HCT116 (cell line): ENCODE measurements around the gene SNAPC4. TPM values are rescaled to one million over a fixed set of nuclear protein-coding genes. Genes with fewer than 3 reads are reported as not detected.

Source experiments
- ATAC-seq: fragments of 200-7000 bp; cut with Tn5 transposase; 2 replicates; pipeline ENCODE4 v1.9.1; 2020; ENCODE audit warnings: mild to moderate bottlenecking, moderate library complexity
- BruUV-seq: library from RNA; stranded (reverse); fragments of 400-500 nt; replicated peaks from 2 replicates; lab custom pipeline; 2021; lab: Mats Ljungman, UMichigan
- CTCF ChIA-PET: fragments of 300-600 bp; sonication (Branson Sonifier 250); formaldehyde crosslinking; loops from one replicate; lab custom pipeline; 2021; ENCODE audit warnings: antibody characterized with exemption; lab: Charles Lee
- POLR2A ChIA-PET: fragments of 300-600, 350-600 bp; sonication (Branson Sonifier 250); formaldehyde crosslinking; loops from one replicate; lab custom pipeline; 2021; ENCODE audit warnings: antibody characterized with exemption; lab: Charles Lee
- RAD21 ChIA-PET, 2 experiments: fragments of 300-600 bp; sonication (Branson Sonifier 250); formaldehyde crosslinking; loops; one replicate each; lab custom pipeline; 2023; ENCODE audit warnings: low total read pairs in 2 of 2; ENCODE audit not compliant: uncharacterized antibody in 2 of 2, unreplicated experiment in 2 of 2, low non-redundant PET in 1 of 2; lab: Charles Lee
- DNase-seq: peaks from one replicate; pipeline ENCODE4 v3.0.0-alpha.2; 2010; ENCODE audit warnings: low read depth, low spot score
- H2AFZ ChIP-seq: fragments of 200-600 bp; shearing (Covaris generic), sonication (generic); 2 replicates; pipeline ENCODE4 v1.6.1; 2017; ENCODE audit warnings: low read depth, mixed run types, mixed read lengths, antibody characterized with exemption, low read length; ENCODE audit not compliant: poor library complexity, severe bottlenecking
- H3K27ac ChIP-seq: 2 replicates; pipeline ENCODE4 v1.5.1; 2012; ENCODE audit warnings: low read depth, low read length
- H3K27me3 ChIP-seq: fragments of 200-600 bp; sonication (generic); 2 replicates; pipeline ENCODE4 v1.6.1; 2016; ENCODE audit warnings: mixed run types, low read length, mixed read lengths; ENCODE audit not compliant: insufficient read depth
- H3K36me3 ChIP-seq, 2 experiments: fragments of 200-500 bp in 1 of 2; fragments of 200-600 bp in 1 of 2; sonication (Bioruptor generic) in 1 of 2; sonication (generic) in 1 of 2; 2 replicates each; pipeline versions ENCODE4 v1.5.1 to v1.6.1; 2014 to 2016; ENCODE audit warnings: low read length in 2 of 2, inconsistent platforms in 1 of 2, mixed read lengths in 1 of 2, mixed run types in 1 of 2; ENCODE audit not compliant: insufficient read depth in 2 of 2, control insufficient read depth in 1 of 2
- H3K4me1 ChIP-seq, 2 experiments: fragments of 200-600 bp in 1 of 2; sonication (generic) in 1 of 2; 2 replicates each; pipeline versions ENCODE4 v1.5.1 to v1.6.1; 2012 to 2017; ENCODE audit warnings: low read length in 2 of 2, inconsistent platforms in 1 of 2, mild to moderate bottlenecking in 1 of 2, mixed read lengths in 1 of 2, mixed run types in 1 of 2, moderate library complexity in 1 of 2; ENCODE audit not compliant: insufficient read depth in 2 of 2, control insufficient read depth in 1 of 2
- H3K4me2 ChIP-seq: fragments of 200-600 bp; sonication (generic); 2 replicates; pipeline ENCODE4 v1.6.1; 2017; ENCODE audit warnings: mixed run types, low read length, mixed read lengths
- H3K4me3 ChIP-seq, 2 experiments: fragments of 200-600 bp in 1 of 2; sonication (generic) in 1 of 2; replicated peaks in 1 of 2; 2 replicates each; pipeline ENCODE4 v1.5.1; 2011 to 2016; ENCODE audit warnings: low read length in 2 of 2, control low read depth in 1 of 2, low read depth in 1 of 2, mild to moderate bottlenecking in 1 of 2, mixed read lengths in 1 of 2, mixed run types in 1 of 2
- H3K79me2 ChIP-seq: fragments of 200-600 bp; sonication (generic); 2 replicates; pipeline ENCODE4 v1.6.1; 2017; ENCODE audit warnings: mild to moderate bottlenecking, mixed run types, low read length, moderate library complexity, mixed read lengths; ENCODE audit not compliant: insufficient read depth
- H3K9ac ChIP-seq: fragments of 200-600 bp; sonication (generic); 2 replicates; pipeline ENCODE4 v1.6.1; 2016; ENCODE audit warnings: low read length, mixed read lengths
- H3K9me2 ChIP-seq: fragments of 200-600 bp; sonication (generic), shearing (Covaris generic); 2 replicates; pipeline ENCODE4 v1.6.1; 2017; ENCODE audit warnings: mixed run types, mild to moderate bottlenecking, moderate library complexity; ENCODE audit not compliant: insufficient read depth
- H3K9me3 ChIP-seq, 2 experiments: fragments of 200-500 bp in 1 of 2; fragments of 200-600 bp in 1 of 2; sonication (Bioruptor generic) in 1 of 2; sonication (generic) in 1 of 2; 2 replicates each; pipeline ENCODE4 v1.6.1; 2014 to 2017; ENCODE audit warnings: low read length in 2 of 2, mixed read lengths in 2 of 2, inconsistent platforms in 1 of 2, low read depth in 1 of 2, mild to moderate bottlenecking in 1 of 2, mixed run types in 1 of 2, moderate library complexity in 1 of 2; ENCODE audit not compliant: control insufficient read depth in 1 of 2, insufficient read depth in 1 of 2
- H4K20me1 ChIP-seq: fragments of 200-600 bp; sonication (generic), shearing (Covaris generic); 2 replicates; pipeline ENCODE4 v1.6.1; 2017; ENCODE audit warnings: mixed run types, mild to moderate bottlenecking, moderate library complexity; ENCODE audit not compliant: insufficient read depth
- CTCF ChIP-seq, 3 experiments: fragments of 200-600 bp in 1 of 3; sonication (generic) in 1 of 3; IDR thresholded peaks in 2 of 3; conservative IDR thresholded peaks in 1 of 3; 2 replicates each; pipeline ENCODE4 v1.5.1; 2012 to 2017; ENCODE audit warnings: low read depth in 2 of 3, low read length in 2 of 3, antibody characterized with exemption in 1 of 3, borderline replicate concordance in 1 of 3, control low read depth in 1 of 3, mild to moderate bottlenecking in 1 of 3, mixed read lengths in 1 of 3, mixed run types in 1 of 3, moderate library complexity in 1 of 3; ENCODE audit not compliant: insufficient read depth in 1 of 3
- FOSL1 ChIP-seq: IDR thresholded peaks from 2 replicates; pipeline ENCODE4 v1.6.1; 2012; ENCODE audit warnings: low read depth
- POLR2AphosphoS5 ChIP-seq: IDR thresholded peaks from 2 replicates; pipeline ENCODE4 v1.6.1; 2011; ENCODE audit warnings: mild to moderate bottlenecking, low read depth, low read length, moderate library complexity
- RAD21 ChIP-seq: IDR thresholded peaks from 2 replicates; pipeline ENCODE4 v1.6.1; 2012; ENCODE audit warnings: low read depth, mild to moderate bottlenecking
- ZFX ChIP-seq: fragments of 450-650 bp; IDR thresholded peaks from 2 replicates; pipeline ENCODE4 v1.6.1; 2017
- intact Hi-C: fragments of 100-400 bp; cut with micrococcal nuclease; formaldehyde crosslinking; loops from 2 replicates; pipeline ENCODE4 v1.10.0; 2022
- total RNA-seq: library from RNA; stranded (reverse); gene quantifications from one replicate; pipeline ENCODE4 v1.2.1, GENCODE V29; 2021; ENCODE audit not compliant: unreplicated experiment

The SNAPC4 gene
- total RNA-seq, 1 experiment from 2014 or later: 20.4 TPM

- H3K36me3 ChIP-seq: no peaks in the 10 kb centered on the region; a peak in 1 of 4 replicates
- TF ChIP-seq POLR2AphosphoS5 (peak; percentile 16; the same call in 1 of the 2 replicates), RAD21 (no peak)
- no peak overlapping the region for H2AFZ ChIP-seq
- no peaks in the 10 kb centered on the region for H3K9me2 ChIP-seq
- ChIA-PET POLR2A (no interaction called here), RAD21 (no interaction called here), CTCF (no interaction called here)
- BruUV-seq: no TSS peak
- H3K4me2 ChIP-seq: no peak overlapping the region
- peaks cover 16 to 23% of the 10 kb centered on the region in 2 experiments for H3K4me1 ChIP-seq
- H3K27ac ChIP-seq: no peak overlapping the region
- intact Hi-C loops: no loop called here
- no peaks in the 10 kb centered on the region for H3K9me3 ChIP-seq
- DNase-seq (no peak), ATAC-seq (no peak)
- no peaks in the 10 kb centered on the region for H3K79me2 ChIP-seq
- no peak overlapping the region for H3K4me3 ChIP-seq
- no peaks in the 10 kb centered on the region for H3K27me3 ChIP-seq
- H3K9ac ChIP-seq: no peak overlapping the region
- no peaks in the 10 kb centered on the region for H4K20me1 ChIP-seq
Observed at GRCh38 chr9:136359774-136360718, 39.9 kb downstream of the SNAPC4 start.

GRCh38 chr9:136358888-136359287 is 41.1 kb downstream of the SNAPC4 start:
- intact Hi-C loops: no loop called here
- DNase-seq: no peak
- ChIA-PET RAD21 (no interaction called here), POLR2A (no interaction called here), CTCF (no interaction called here)
- no peak for ATAC-seq
- Histone ChIP-seq H3K9me3 (no peaks in the 10 kb centered on the region), H3K27ac (no peak overlapping the region), H3K4me2 (no peak overlapping the region), H3K9ac (no peak overlapping the region), H2AFZ (no peak overlapping the region), H3K4me3 (no peak overlapping the region), H4K20me1 (no peaks in the 10 kb centered on the region), H3K79me2 (no peaks in the 10 kb centered on the region), H3K36me3 (no peaks in the 10 kb centered on the region; a peak in 1 of 4 replicates), H3K4me1 (peaks cover 15 to 31% of the 10 kb centered on the region in 2 experiments), H3K27me3 (no peaks in the 10 kb centered on the region), H3K9me2 (no peaks in the 10 kb centered on the region)
- BruUV-seq: no TSS peak
- TF ChIP-seq FOSL1 (no peak), CTCF (IDR thresholded peaks at IDR 0.05 in 2 of 3, conservative IDR thresholded peaks at IDR 0.05 in 1 of 3; ENCODE audit: borderline replicate concordance in 1 of 3, insufficient read depth in 1 of 3, low read depth in 2 of 3, low read length in 2 of 3) (no peak), ZFX (no peak)
